SK-N-SH (cell line): Measurements from ENCODE around the gene OR2T34.

Experiments used
- EZH2phosphoT487 ChIP-seq: fragments of 200-600 bp; sonication (generic); IDR thresholded peaks from 2 replicates; pipeline ENCODE4 v1.6.1; 2017; ENCODE audit warnings: low read depth, mixed run types, mild to moderate bottlenecking, antibody characterized with exemption, moderate library complexity, borderline replicate concordance
- FOSL2 ChIP-seq: IDR thresholded peaks from 2 replicates; pipeline ENCODE4 v1.4.0; 2012; ENCODE audit warnings: low read depth, mild to moderate bottlenecking, moderate library complexity, borderline replicate concordance
- POLR2AphosphoS5 ChIP-seq: IDR thresholded peaks from 2 replicates; pipeline ENCODE4 v1.6.1; 2012; ENCODE audit warnings: low read depth, low read length
- TCF12 ChIP-seq: IDR thresholded peaks from 2 replicates; pipeline ENCODE4 v1.4.0; 2012
- TF ChIP-seq, protein P1 (sequence below): IDR thresholded peaks from 2 replicates; pipeline ENCODE4 v1.4.0; 2012; ENCODE audit warnings: low read depth, borderline replicate concordance
- TF ChIP-seq, protein P2 (sequence below): fragments of 200-600 bp; sonication (generic); IDR thresholded peaks from 2 replicates; pipeline ENCODE4 v1.6.1; 2017; ENCODE audit warnings: antibody characterized with exemption, mild to moderate bottlenecking, moderate library complexity

DNA sequence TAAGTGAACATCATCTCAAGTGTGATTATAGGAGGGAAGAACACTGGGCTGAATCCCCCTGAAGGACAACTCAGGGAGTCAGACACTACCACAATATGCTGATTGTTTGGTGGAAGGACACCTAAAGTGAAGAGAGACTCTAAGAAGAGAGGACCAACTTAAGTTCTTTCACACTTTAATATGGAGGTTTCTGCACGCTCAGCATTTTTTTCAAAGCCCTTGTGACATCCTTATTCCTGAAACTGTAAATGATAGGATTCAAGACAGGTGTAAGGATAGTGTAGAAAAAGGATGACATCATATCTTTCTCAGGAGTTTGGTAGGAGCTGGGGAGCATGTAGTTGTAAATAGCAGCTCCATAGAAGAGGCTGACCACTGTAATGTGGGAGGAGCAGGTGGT lies 18.1 kb upstream of the OR2T34 start:
- TF ChIP-seq POLR2AphosphoS5 (no peak), TCF12 (no peak), EZH2phosphoT487 (no peak), FOSL2 (no peak)
- TF ChIP-seq, protein P1, sequence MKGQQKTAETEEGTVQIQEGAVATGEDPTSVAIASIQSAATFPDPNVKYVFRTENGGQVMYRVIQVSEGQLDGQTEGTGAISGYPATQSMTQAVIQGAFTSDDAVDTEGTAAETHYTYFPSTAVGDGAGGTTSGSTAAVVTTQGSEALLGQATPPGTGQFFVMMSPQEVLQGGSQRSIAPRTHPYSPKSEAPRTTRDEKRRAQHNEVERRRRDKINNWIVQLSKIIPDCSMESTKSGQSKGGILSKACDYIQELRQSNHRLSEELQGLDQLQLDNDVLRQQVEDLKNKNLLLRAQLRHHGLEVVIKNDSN = no peak
- TF ChIP-seq, protein P2, sequence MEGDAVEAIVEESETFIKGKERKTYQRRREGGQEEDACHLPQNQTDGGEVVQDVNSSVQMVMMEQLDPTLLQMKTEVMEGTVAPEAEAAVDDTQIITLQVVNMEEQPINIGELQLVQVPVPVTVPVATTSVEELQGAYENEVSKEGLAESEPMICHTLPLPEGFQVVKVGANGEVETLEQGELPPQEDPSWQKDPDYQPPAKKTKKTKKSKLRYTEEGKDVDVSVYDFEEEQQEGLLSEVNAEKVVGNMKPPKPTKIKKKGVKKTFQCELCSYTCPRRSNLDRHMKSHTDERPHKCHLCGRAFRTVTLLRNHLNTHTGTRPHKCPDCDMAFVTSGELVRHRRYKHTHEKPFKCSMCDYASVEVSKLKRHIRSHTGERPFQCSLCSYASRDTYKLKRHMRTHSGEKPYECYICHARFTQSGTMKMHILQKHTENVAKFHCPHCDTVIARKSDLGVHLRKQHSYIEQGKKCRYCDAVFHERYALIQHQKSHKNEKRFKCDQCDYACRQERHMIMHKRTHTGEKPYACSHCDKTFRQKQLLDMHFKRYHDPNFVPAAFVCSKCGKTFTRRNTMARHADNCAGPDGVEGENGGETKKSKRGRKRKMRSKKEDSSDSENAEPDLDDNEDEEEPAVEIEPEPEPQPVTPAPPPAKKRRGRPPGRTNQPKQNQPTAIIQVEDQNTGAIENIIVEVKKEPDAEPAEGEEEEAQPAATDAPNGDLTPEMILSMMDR = no peak
